Superior temporal gyrus (tissue), 1 donor: ENCODE measurements around the gene BCAR3.

Experiments
- DNase-seq: peaks from one replicate; pipeline ENCODE4 v3.0.0-alpha.2; 2016; ENCODE audit errors: extremely low spot score

Gene BCAR3

DNA sequence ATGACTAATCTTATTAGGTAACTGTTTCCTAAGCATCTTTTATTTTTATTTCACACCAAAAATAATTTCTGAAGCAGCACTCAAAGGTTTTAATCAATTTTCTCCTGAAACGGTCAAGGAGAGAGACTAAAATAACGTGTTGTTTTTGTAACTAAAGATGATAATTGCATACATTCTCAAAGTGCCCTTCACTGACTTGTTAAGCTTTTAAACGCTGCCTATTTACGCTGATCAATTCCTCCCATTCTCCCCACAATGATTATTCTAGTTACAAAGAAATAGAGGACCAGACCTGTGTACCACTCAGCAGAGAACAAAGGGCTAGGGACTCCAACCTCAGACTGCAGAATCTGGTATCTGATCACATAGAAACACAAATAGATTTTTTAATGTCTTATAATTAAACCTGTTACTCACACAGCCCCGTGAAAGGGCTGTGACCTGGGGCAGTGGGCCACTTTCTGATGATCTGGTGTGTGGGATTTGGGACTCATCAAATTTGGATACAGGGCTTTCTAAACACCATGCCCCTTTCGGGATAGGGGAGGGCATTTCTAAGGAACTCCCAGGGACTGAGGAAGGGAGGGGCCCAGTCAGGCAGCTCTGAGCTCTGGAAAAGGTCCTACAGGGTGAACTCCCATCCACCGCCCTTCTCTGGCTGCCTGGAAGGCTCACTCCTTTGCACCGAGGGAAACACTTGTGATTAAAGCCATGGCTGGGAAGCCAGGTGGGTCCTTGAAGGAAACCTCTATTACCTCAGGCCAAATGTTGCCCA is 65.2 kb downstream of the BCAR3 start:
- no peak for DNase-seq

DNA sequence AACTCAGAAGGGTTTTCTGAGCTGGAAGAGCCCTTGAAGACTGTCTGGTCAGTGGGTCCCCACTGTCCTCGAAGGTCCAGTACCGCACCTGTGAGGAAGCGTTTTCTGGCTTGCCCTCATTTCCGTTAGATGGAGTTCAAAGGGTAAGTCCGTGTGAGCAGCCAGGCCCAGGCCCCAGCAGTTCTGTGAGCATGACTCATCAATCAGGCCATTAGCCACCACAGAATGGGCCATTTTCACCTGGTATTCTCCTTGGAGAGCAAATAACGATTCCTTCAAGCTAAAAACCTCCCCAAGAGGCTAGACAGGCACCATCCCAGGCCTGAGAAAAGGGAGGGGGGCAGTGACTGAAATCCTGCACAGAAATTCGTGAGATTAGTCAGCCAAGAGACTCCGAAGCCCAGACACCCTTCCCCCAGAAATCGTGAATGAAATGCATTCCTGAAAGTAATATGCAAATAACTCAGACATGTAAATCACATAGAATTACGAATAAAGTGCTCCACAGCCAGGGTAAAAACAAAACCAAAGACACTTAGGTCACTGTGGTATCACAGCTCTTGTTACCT is 66.0 kb downstream of the BCAR3 start:
- no peak for DNase-seq

DNA sequence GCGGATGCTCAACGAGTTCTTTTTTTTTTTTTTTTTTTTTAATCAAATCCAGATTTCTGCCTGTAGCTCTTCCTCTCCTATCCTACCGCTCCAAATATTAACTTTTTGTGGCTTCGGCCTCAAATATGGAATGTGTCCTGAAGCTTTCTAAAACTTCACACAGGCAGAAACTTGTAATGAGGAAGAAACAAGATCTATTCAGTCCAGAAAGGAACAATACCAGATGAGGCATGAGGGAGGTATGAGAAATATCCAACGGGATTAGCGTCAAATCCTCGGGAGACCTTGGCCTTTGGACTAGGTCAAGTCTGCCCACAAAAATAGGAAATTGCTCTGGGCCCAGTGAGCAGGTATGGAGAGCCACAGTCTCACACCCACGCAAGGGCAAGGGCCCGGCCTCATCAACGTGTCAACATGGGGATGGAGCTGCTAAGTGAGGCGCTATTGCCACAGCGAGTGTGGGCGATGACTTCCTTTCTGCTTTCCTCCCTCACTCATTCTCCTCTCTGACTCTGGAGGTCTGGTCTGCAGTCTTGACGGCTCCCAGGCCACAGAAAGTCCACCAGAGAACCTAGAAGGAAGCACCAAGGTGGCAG is 66.6 kb downstream of the BCAR3 start:
- DNase-seq: no peak

DNA sequence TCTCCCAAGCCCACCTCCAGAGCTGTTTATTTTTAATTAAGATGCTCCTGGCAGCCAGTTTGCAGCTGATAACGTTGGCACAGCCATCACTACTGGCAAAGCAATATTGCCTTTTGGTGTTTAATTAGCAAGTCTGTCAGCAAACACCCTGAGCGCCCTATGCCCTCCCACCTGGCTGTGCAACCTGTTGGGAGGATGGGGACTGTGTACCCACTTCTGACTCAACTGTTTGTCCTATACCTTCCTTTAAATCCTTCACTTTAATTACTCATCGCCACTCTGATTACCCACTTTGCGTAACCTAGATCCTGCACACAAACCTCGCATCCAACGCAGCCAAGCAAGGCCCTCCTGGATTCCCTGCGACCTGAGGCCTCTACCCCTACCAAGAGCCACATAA is 67.1 kb downstream of the BCAR3 start:
- no peak for DNase-seq

DNA sequence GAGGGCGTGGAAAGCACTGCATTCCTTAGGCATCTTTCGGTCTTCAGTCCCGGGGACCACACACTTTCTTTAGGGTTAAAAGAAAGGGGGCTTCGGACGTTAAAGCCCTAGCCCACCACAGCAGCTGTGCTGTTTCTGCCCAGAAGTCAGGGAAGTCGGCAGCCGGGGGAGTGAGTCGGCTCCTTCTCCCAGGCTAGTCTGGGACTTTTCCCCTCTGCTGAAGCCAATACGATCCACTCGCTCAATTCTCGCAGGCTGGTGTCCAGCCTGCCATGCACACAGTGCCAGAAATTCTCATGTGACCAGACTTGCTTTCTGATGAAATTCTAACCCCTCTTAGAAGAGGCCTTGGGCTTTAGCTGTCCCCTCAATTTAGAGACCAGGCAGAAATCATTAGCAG is 67.7 kb downstream of the BCAR3 start:
- no peak for DNase-seq

DNA sequence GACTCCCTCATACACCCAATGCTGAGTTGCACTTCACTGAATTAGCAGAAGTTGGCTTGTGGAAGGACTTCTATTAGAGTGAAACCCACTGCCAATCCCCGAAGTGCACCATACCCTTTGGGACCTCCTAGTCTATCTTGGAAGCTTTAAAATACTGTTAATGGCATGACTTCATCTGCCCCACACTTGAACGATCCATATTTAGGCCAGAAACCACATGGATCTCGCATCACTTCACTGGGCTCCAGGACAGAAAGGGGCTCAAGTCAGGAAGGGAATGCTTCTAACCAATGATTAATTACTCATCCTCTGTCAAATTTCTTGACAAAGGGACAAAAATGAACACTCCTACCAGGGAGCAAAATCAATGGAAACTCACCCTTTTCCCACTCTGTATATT is 69.1 kb downstream of the BCAR3 start:
- no peak for DNase-seq

DNA sequence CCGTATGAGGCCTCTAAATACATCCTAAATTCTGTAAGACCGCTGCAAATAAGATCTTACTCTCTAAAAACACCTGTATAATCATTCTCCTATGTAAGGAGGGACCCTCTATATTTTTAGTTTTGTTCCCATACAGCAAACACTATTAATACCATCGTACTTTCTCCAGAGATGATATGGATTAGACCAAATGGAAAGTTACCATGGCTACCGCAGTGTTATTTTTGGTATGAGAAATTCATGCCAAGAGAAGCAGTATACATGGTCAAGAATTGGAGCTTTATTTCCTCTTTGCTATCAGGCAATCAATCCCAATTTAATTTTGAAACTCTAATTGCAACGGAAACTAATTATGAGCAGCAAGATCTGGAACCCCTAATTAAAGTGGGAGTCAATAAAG is 70.0 kb downstream of the BCAR3 start:
- DNase-seq: peak; percentile 46

DNA sequence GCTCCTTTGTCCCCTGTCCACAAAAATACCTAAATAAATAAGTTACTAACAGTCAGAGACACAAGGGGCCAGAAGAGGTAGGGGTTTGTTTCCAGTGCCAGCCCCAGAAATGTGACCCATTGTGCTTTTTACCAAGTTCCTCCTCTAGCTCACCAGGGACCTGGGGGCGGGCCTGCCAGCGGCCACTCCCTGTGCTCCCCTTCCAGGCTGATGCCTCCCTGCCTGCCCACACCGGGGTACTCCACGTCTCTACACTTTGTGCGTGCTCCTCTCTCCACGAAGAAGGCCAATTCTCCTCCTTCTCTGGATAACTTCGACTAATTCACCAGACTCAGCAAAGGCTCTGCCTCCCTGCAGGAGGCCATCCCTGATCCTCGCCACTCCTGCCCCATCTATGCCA is 72.1 kb downstream of the BCAR3 start:
- DNase-seq: no peak

DNA sequence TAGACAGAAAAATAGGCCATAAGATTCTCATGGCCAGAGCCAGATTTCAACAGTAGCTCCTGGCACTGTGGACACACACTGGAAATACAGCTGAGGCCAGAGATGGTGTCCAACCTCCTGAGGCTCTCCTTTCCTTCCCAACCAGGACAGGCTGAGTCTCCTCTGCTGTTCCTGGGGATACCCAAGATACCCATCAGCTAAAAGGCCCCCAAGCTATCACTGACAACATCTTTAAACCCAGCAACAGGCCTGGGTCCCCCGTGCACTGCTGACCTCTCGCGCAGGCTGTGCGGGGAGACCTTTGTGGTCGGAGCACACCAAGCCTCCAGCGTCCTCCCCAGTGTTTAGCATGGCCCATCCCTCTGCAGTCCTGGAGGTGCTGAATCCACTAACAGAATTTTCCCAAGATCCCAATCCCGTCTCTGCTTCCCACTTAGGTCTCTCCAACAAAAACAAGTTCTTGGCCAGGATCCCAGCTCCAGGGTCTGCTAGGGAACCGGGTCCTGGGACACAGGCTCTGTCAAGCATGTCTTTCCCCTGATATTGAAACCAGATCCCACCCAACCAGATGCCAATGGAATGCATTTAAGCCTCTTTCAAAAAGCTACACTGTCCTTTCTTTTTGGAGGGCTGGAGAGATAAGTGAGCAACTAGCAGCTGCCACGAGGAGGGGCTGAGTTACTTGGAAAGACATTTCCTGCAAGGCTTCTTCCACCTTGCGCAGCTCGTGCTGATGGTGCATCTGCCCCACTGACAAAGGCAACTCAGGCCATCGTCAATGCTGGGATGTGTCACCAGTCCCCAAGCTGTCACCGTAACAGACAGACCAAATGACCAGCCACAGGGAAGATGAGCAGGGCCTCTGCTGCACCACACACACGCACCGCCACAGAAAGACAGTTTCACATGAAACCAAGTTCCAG is 73.2 kb downstream of the BCAR3 start:
- DNase-seq: no peak

DNA sequence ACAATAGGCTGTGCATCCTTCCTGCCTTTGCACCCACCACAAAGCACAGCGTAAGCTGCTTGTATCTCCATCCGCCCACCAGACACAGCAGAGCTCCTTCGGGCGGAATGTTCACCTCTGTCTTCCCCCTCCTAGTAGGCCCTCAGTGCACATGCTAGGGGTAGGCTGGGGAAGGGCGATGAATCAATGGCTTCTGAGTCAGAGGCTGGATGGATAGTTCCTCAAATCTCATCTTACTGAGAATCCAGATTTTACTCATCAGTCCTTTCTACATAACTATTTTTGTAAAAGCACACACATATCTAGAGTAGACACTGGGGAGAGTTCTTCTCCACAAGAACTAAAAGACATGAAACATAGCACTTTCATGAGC is 73.8 kb downstream of the BCAR3 start:
- peak; percentile 50 for DNase-seq

DNA sequence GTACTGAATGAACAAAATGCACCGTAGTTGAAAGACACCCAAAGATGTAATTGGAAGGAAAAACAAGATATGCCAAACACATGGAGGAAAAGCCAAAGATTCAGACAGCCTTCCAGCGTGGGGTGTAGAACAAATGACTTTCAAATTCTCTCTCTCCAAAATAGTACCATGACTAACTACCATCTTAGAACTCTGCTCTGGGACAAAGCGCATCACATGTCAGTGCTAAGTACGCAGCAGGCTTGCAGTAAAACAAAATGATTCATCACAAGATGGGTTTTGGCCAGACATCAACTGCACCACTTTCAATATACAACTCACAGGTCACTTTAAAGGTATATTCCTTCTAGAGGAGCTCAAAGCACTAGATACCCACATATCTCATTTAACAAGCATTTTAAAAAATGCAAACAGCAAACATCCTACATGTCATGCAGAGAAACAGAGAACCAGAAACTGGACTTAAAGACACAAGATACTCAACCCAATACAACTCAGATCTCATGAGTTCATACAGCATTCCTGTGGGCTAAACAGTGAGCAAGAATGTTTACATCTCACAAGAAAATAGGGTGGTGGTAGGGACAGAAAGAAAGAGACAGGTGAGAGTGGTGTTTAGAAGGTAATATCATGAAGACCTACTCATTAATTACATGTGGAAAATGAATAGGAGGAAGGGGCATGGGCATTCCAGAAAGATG is 75.7 kb downstream of the BCAR3 start:
- DNase-seq: peak; percentile 66

DNA sequence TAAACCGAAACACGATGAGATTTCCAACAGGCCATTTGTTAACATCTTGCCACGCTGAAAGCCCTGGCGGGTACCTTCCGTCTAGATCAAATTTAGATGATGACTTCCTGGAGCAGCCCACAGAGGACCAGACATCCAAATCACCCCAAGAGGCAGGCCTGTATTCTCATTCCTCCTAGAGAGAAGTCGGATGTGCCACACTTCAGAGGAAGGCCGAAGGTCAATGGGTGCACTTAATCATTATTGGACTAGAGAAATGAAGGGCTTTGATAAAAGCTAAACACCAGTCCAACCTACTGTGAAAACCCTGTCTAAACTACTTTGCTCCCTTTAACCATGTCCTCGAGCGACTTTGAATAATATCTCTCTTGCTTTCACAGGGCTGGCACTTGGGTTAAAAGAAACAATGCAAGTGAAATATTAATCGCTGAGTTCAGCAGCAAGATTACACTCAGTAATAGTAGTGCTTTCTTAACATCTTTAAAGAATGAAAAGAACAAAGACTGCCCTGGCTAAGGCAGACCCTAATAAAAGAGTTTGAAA is 76.5 kb downstream of the BCAR3 start:
- DNase-seq: no peak

DNA sequence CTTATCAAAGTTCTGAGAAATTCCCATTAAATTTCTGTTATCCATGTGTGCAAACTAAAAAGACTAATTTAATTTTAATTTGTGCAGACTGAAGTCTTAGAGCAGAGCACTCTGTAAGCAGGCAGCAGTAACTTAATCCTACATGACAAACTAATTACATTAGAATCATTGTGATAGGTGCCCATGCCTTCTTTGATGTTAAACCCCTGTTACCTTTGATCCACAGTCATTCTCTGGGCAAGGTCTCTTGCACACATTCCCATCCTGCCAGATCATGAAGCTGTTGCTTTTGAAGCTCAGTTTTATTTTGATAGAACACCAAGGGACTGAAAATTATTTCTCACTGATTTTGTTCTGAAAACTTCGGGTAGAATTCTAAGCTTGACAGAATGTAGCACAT is 77.2 kb downstream of the BCAR3 start:
- DNase-seq: no peak

DNA sequence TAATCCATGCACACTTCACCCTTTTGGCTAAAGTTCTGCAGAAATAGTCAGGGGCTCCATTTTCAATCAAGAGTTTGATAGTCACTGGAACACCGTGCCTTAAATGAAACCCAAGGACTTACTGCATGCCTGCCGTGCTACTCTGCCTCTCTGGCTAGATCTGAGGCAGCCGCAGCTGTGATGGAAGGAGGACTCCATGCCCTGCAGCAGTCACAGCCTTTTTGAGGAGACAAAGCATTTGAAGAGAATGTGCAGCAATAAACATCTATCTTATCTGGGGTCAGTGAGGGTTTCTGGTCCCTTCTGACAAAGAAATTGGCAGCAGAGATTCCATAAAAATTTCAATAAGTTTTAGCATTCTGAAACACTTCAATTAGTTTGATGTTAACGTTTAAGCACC is 78.0 kb downstream of the BCAR3 start:
- no peak for DNase-seq

DNA sequence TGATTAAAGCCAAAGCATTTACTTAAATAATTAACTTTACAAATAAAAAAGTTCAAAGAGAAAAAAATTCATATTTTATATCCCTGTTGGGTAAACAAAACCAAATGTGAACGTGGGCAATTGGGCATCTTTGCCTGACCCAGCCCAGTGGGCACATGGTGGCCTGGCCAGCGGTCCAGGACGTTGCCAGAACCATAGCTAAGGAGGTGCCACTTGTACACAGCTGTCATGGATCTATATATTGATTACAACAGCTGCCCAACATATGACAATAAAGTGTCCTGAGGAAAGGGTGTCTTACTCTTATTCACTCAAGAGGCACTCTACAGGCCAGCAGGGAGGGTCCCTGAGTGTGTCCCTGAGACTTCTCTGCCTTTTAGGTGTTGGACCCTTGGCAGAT is 78.5 kb downstream of the BCAR3 start:
- DNase-seq: no peak

DNA sequence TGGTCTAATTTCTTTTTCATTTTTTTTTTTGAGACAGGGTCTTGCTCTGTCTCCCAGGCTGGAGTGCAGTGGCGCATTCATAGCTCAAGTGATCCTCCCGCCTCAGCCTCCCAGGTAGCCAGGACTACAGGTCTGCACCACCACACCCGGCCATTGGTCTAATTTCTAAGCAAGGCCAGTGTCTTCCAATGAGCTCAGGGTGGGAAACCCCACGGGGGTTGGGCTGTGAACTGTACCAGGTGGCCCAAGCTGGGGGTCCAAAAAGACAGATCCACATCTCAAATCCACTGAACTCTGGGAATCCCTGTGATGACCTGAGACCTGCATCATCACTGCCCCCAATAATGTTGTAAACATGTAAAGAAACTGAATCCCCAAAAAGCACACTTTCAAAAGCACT is 79.5 kb downstream of the BCAR3 start:
- no peak for DNase-seq

DNA sequence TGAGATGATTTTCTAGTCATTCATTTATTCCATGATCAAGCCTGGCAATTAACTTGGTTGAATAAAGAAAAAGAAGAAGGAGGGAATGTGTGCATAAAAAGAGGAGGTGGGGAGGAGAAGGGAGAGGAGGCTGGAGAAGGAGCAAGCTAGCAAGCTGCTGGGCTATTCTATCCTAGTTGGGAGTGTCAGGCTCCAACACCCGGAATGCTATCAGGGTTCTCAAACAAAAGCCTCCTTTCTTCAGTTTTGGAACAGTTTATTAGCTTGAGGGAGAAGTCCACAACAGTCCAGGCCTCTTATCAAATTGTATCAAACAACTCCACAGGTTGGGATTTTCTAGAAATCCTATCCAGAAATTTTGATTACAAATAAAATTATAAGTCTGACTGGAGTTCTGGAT is 80.0 kb downstream of the BCAR3 start:
- DNase-seq: no peak

DNA sequence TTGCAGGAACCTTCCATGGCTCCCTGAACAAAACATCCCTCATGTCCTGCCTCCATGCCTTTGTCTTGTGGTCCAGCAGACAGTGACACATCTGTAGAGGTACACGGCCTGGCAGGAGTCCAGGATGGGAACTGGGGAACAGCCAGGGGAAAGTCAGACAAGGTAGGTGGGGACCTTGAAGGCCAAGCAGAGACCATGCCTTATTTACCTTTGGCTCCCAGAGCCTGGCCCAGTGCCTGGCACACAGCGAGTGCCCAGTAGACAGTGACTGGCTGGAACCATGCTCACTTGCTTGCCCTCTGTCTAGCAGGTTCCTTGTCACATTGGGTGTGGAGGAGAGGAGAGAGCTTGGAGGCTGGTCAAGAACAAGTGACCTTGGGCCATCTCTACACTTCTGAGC is 81.0 kb downstream of the BCAR3 start:
- DNase-seq: no peak

DNA sequence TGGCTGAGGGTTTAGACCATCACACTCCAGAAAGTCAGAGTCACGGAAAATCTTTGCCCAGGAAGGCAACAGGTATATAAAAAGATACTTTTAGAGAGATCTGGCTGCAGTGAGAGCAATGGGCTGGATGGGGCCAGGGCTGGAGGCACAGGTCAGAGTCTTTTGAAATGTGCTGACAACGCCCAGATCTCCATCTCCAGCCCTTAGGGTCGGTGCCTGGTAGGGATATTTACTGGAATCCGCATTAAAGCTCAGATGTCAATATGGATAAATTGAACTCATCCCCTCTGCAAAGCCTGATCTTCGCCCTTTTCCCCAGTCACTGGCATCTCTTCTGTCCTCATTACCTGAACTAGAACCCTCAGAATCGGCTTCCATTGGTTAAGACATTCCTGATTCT is 82.2 kb downstream of the BCAR3 start:
- DNase-seq: no peak

DNA sequence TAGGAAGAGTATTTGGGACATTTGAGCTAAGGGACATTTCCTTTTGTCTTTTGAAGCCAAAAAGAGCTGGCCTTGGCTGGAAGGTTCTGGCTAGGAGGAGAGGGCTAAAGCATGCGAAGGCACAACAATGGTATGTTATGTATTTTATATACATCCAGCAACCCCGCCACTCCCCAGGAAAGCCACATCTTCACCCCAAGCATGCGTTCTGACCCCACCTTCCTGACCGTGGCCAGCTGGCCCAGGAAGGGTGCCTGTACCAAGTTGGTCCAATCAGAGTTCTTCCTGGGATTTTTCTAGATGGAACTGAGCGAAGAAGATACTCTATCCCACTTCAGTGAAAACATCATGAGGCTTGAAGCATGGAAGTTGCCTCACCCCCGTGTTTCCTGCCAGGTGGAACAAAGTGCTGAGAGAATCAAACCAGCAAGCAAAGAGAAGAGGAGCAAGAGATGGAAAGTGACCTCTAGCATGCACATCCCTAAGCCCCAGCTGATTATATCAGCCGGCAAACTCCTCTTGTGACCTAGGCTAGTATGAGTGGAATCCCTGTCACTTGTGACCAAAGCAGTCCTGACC is 82.7 kb downstream of the BCAR3 start:
- no peak for DNase-seq

DNA sequence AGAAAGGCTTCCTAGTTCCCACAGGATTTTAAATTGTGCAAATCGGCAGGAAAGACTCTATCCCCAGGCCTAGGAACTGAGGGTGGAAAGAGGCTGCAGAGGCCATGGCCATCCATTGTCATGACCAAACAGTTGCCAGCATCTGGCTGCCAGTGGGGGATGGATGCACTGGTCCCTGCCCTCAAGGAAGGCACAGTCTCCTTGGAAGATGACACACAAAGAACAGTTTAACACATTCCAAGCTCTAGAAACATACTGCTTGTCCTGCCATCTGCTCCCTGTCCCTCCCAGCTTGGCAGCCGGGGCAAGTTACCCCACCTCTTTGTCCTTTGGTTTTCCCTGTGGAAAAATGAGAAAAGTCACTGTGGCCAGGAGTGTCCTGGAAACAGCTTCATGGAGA is 83.2 kb downstream of the BCAR3 start:
- no peak for DNase-seq
